H1 (cell line): ENCODE measurements around the gene SCGB1C2. TPM values are rescaled to one million over a fixed set of nuclear protein-coding genes. Genes with fewer than 3 reads are reported as not detected.
"Not testable (repeated sequence)": the region's sequence is repeated elsewhere in the genome, so short reads cannot be mapped to it uniquely, and the experiment has no call there.

Experiments
- CTCF ChIA-PET: fragments of 300-600 bp; sonication (Branson Sonifier 250); formaldehyde crosslinking; loops from one replicate; lab custom pipeline; 2021; ENCODE audit not compliant: partially characterized antibody; lab: Charles Lee
- POLR2A ChIA-PET: fragments of 300-600 bp; sonication (Branson Sonifier 250); formaldehyde crosslinking; loops from one replicate; lab custom pipeline; 2021; ENCODE audit warnings: inconsistent platforms; ENCODE audit not compliant: partially characterized antibody; lab: Charles Lee
- DNase-seq, 2 experiments: peaks; one replicate each; pipeline versions ENCODE4 v3.0.0 to v3.0.0-alpha.2; 2010 to 2022; ENCODE audit warnings: low spot score in 2 of 2, low read depth in 1 of 2, mixed read lengths in 1 of 2
- FAIRE-seq: peaks from 2 replicates; lab custom pipeline; 2011; peaks lifted over from hg19 to GRCh38; lab: Jason Lieb, UNC
- H2AFZ ChIP-seq: 2 replicates; pipeline ENCODE4 v1.8.1; 2012; ENCODE audit warnings: low read length, inconsistent platforms
- H2AK5ac ChIP-seq: 2 replicates; pipeline ENCODE4 v1.6.1; 2013; ENCODE audit warnings: low read depth, low read length
- H2BK120ac ChIP-seq: replicated peaks from 2 replicates; pipeline ENCODE3; 2013; ENCODE audit warnings: low read depth, low read length, inconsistent platforms
- H2BK12ac ChIP-seq: 2 replicates; pipeline ENCODE4 v1.6.1; 2013; ENCODE audit warnings: low read depth, low read length
- H2BK15ac ChIP-seq: 2 replicates; pipeline ENCODE4 v1.6.1; 2013; ENCODE audit warnings: low read length
- H2BK20ac ChIP-seq: 2 replicates; pipeline ENCODE4 v1.6.1; 2013; ENCODE audit warnings: low read length
- H2BK5ac ChIP-seq: 2 replicates; pipeline ENCODE4 v1.6.1; 2013; ENCODE audit warnings: low read depth, low read length
- H3K14ac ChIP-seq: 2 replicates; pipeline ENCODE4 v1.6.1; 2013; ENCODE audit warnings: inconsistent platforms; ENCODE audit not compliant: insufficient read length
- H3K18ac ChIP-seq: 2 replicates; pipeline ENCODE4 v1.6.1; 2013; ENCODE audit warnings: low read length; ENCODE audit errors: extremely low read depth
- H3K23ac ChIP-seq: 2 replicates; pipeline ENCODE4 v1.6.1; 2013; ENCODE audit warnings: inconsistent platforms; ENCODE audit not compliant: insufficient read length
- H3K23me2 ChIP-seq: 2 replicates; pipeline ENCODE4 v1.6.1; 2013; ENCODE audit warnings: low read depth, low read length
- H3K27ac ChIP-seq: 2 replicates; pipeline ENCODE4 v1.6.1; 2011; ENCODE audit warnings: low read depth, low read length, inconsistent platforms
- H3K27me3 ChIP-seq, 4 experiments: replicated peaks in 1 of 4; 1 replicate in 1 of 4; 2 replicates in 3 of 4; pipeline versions ENCODE4 v1.6.1 to v1.8.1; 2011 to 2013; ENCODE audit warnings: low read length in 3 of 4, mild to moderate bottlenecking in 3 of 4, inconsistent platforms in 2 of 4, mixed read lengths in 2 of 4, moderate library complexity in 1 of 4; ENCODE audit not compliant: control insufficient read depth in 3 of 4, insufficient read depth in 3 of 4; ENCODE audit errors: extremely low read depth in 1 of 4
- H3K36me3 ChIP-seq, 4 experiments: 2 replicates each; pipeline versions ENCODE4 v1.6.1 to v1.8.1; 2011 to 2013; ENCODE audit warnings: mild to moderate bottlenecking in 4 of 4, low read length in 3 of 4, moderate library complexity in 2 of 4, control low read depth in 1 of 4, inconsistent platforms in 1 of 4; ENCODE audit not compliant: insufficient read depth in 4 of 4, control insufficient read depth in 2 of 4
- H3K4ac ChIP-seq: replicated peaks from 2 replicates; pipeline ENCODE3; 2013; ENCODE audit warnings: low read length, low read depth, mixed read lengths, inconsistent platforms; ENCODE audit not compliant: insufficient read length
- H3K4me1 ChIP-seq, 4 experiments: replicated peaks in 1 of 4; 1 replicate in 1 of 4; 2 replicates in 3 of 4; pipeline versions ENCODE4 v1.6.1 to v1.8.1; 2011 to 2013; ENCODE audit warnings: low read length in 3 of 4, inconsistent platforms in 2 of 4, mixed read lengths in 1 of 4; ENCODE audit not compliant: insufficient read depth in 4 of 4, control insufficient read depth in 3 of 4
- H3K4me2 ChIP-seq, 2 experiments: 2 replicates each; pipeline versions ENCODE4 v1.6.1 to v1.8.1; 2011 to 2013; ENCODE audit warnings: low read depth in 2 of 2, low read length in 2 of 2, control low read depth in 1 of 2, inconsistent platforms in 1 of 2, mild to moderate bottlenecking in 1 of 2; ENCODE audit not compliant: insufficient read depth in 1 of 2
- H3K4me3 ChIP-seq, 4 experiments: fragments of 200-600, 300-600 bp in 1 of 4; sonication (generic), shearing (Covaris generic), sonication (Bioruptor Twin) in 1 of 4; 2 replicates each; pipeline versions ENCODE4 v1.5.1 to v1.8.1; 2011 to 2016; ENCODE audit warnings: low read length in 4 of 4, low read depth in 3 of 4, control low read depth in 2 of 4, inconsistent platforms in 2 of 4, mild to moderate bottlenecking in 2 of 4, mixed read lengths in 1 of 4, moderate library complexity in 1 of 4; ENCODE audit not compliant: insufficient read depth in 2 of 4; ENCODE audit errors: extremely low read depth in 1 of 4
- H3K56ac ChIP-seq: replicated peaks from 2 replicates; pipeline ENCODE3; 2013; ENCODE audit warnings: low read depth, mild to moderate bottlenecking, mixed read lengths, low read length, inconsistent platforms; ENCODE audit not compliant: insufficient read length
- H3K79me1 ChIP-seq: 2 replicates; pipeline ENCODE4 v1.6.1; 2013; ENCODE audit warnings: low read depth, low read length, control low read depth
- H3K79me2 ChIP-seq, 2 experiments: 2 replicates each; pipeline versions ENCODE4 v1.6.1 to v1.8.1; 2012 to 2013; ENCODE audit warnings: low read length in 2 of 2, mild to moderate bottlenecking in 2 of 2, inconsistent platforms in 1 of 2; ENCODE audit not compliant: insufficient read depth in 2 of 2, control insufficient read depth in 1 of 2
- H3K9ac ChIP-seq, 4 experiments: replicated peaks in 1 of 4; 1 replicate in 1 of 4; 2 replicates in 3 of 4; pipeline versions ENCODE4 v1.6.1 to v1.8.1; 2011 to 2013; ENCODE audit warnings: low read depth in 3 of 4, low read length in 3 of 4, control low read depth in 2 of 4, mild to moderate bottlenecking in 2 of 4, moderate library complexity in 2 of 4, inconsistent platforms in 1 of 4; ENCODE audit errors: extremely low read depth in 1 of 4
- H3K9me3 ChIP-seq, 2 experiments: 2 replicates each; pipeline versions ENCODE4 v1.6.1 to v1.8.1; 2012 to 2013; ENCODE audit warnings: mild to moderate bottlenecking in 2 of 2, moderate library complexity in 2 of 2, control low read depth in 1 of 2, inconsistent platforms in 1 of 2, low read depth in 1 of 2, low read length in 1 of 2, mixed read lengths in 1 of 2; ENCODE audit not compliant: insufficient read depth in 2 of 2
- H4K20me1 ChIP-seq, 2 experiments: replicated peaks in 1 of 2; 2 replicates each; pipeline versions ENCODE3 to v1.8.1; 2011 to 2013; ENCODE audit warnings: inconsistent platforms in 2 of 2, low read length in 2 of 2, mild to moderate bottlenecking in 1 of 2; ENCODE audit not compliant: insufficient read depth in 2 of 2, control insufficient read depth in 1 of 2
- H4K5ac ChIP-seq: 2 replicates; pipeline ENCODE4 v1.6.1; 2013; ENCODE audit warnings: low read length, low read depth, mixed read lengths, inconsistent platforms; ENCODE audit not compliant: insufficient read length
- H4K8ac ChIP-seq: 2 replicates; pipeline ENCODE4 v1.8.0; 2013; ENCODE audit warnings: mild to moderate bottlenecking, moderate library complexity, low read length, inconsistent platforms; ENCODE audit not compliant: insufficient read depth; ENCODE audit errors: extremely low read depth
- H4K91ac ChIP-seq: replicated peaks from 2 replicates; pipeline ENCODE3; 2013; ENCODE audit warnings: low read length, mixed read lengths, inconsistent platforms; ENCODE audit not compliant: insufficient read length
- WGBS, 2 experiments: shearing (Covaris generic) in 1 of 2; methylation state at CpG; one replicate each; pipeline versions ENCODE4 v1.1.6 to v1.1.7; 2013 to 2015; ENCODE audit warnings: low lambda C conversion rate in 2 of 2, mixed read lengths in 2 of 2, inconsistent platforms in 1 of 2, low coverage in 1 of 2, missing lambda C conversion rate in 1 of 2; ENCODE audit not compliant: insufficient replicate concordance in 2 of 2, insufficient coverage in 1 of 2, insufficient read length in 1 of 2; ENCODE audit errors: extremely low coverage in 1 of 2, missing lambda C conversion rate in 1 of 2; 5-methylcytosine and 5-hydroxymethylcytosine counted together
- polyA plus RNA-seq, 7 experiments: library from polyadenylated mRNA; depleted of rRNA in 3 of 7; stranded (reverse) in 5 of 7; unstranded in 2 of 7; fragments of >200 nt in 5 of 7; fragments of 200-250 nt in 2 of 7; gene quantifications; 1 replicate in 5 of 7; 2 replicates in 1 of 7; 4 replicates in 1 of 7; pipeline versions ENCODE4 v1.2.1 to v1.2.3, GENCODE V29; 2011 to 2013; ENCODE audit warnings: missing spikeins in 2 of 7, mixed read lengths in 2 of 7
- total RNA-seq: library from RNA; stranded (reverse); fragmentation: NEBNext Ultra II Directional; extraction: Animal tissue kit (Norgen Biotek cat#: 25700); gene quantifications from 2 replicates; pipeline ENCODE4 v1.2.1, GENCODE V29; 2021

SCGB1C2 gene
- total and polyA plus RNA-seq, 2 of the 8 experiments (the other 6 are each of a cell fraction or from before 2014, with no cell fraction given): not detected

- H4K91ac ChIP-seq, H2BK15ac ChIP-seq, H3K79me2 ChIP-seq, H2BK20ac ChIP-seq, H3K18ac ChIP-seq, H2BK12ac ChIP-seq, H2BK5ac ChIP-seq, H3K4me1 ChIP-seq, H4K20me1 ChIP-seq, H3K23ac ChIP-seq, H2AFZ ChIP-seq, H3K36me3 ChIP-seq, H3K4me3 ChIP-seq, H4K5ac ChIP-seq, DNase-seq, H3K14ac ChIP-seq, H3K4me2 ChIP-seq, H3K23me2 ChIP-seq, H3K79me1 ChIP-seq, H2BK120ac ChIP-seq, H3K9ac ChIP-seq, FAIRE-seq, H4K8ac ChIP-seq, H3K27ac ChIP-seq, POLR2A ChIA-PET, H3K4ac ChIP-seq, H3K27me3 ChIP-seq, H2AK5ac ChIP-seq, H3K56ac ChIP-seq, CTCF ChIA-PET: not testable (repeated sequence)
- H3K9me3 ChIP-seq: peaks cover 0 to 15% of the 10 kb centered on the region in 2 experiments; a peak in 2 of 4 replicates
- WGBS, 2 experiments: 100% methylated on average over 1 of the region's 40 CpGs; no CpG with 5 or more reads in 1 of the 2 experiments
These were observed 3.4 kb upstream of the SCGB1C2 start for GRCh38 chr17:133932-134331.
